ENCODE measurements around the gene FGFRL1. TPM values are rescaled to one million over a fixed set of nuclear protein-coding genes. Genes with fewer than 3 reads are reported as not detected.
A peak's percentile ranks its signal among the peaks of the same experiment; 100 is the strongest.

The FGFRL1 gene
- total RNA-seq, result 10 to 100 TPM; 18.1 to 39.6 (median 26.4) TPM

GRCh38 chr4:1011022-1011665 lies at the start of gene FGFRL1:
FGFRL1 (plus strand) TSS chr4:1011626; CDS start chr4:1012486, 860 bp downstream.
- Histone ChIP-seq H3K9me3 (peaks cover 0 to 5% (median 0%) of the 10 kb centered on the region in 4 donors), H3K4me1 (peaks cover 0 to 64% (median 44%) of the 10 kb centered on the region in 4 donors), H3K4me3 (peak within 1 kb of the TSS; percentile 47 to 74 (median 55)), H3K27ac (peak within 1 kb of the TSS; percentile 50 to 88 (median 82)), H3K27me3 (peaks cover 0 to 30% of the 10 kb centered on the region in 2 donors), H3K36me3 (no peaks in the 10 kb centered on the region)
- DNase-seq (ENCODE audit: low spot score in 2 of 2), result peak; percentile 83 to 86
- TF ChIP-seq POLR2A (IDR thresholded peaks at IDR 0.05) (no peak), CTCF (IDR thresholded peaks at IDR 0.05) (no peak), EP300 (IDR thresholded peaks at IDR 0.05) (no peak)
- 0 to 3% methylated on average over 15 to 56 of the region's 89 CpGs for WGBS, 2 donors

- Histone ChIP-seq H3K36me3 (peaks cover 0 to 100% (median 0%) of the 10 kb centered on the region in 3 donors), H3K4me1 (no peaks in the 10 kb centered on the region), H3K27me3 (no peaks in the 10 kb centered on the region), H3K27ac (peak overlapping the region in 1 of 4 donors; percentile 63), H3K9me3 (no peaks in the 10 kb centered on the region), H3K4me3 (no peak overlapping the region)
- TF ChIP-seq POLR2A (IDR thresholded peaks at IDR 0.05) (no peak), EP300 (IDR thresholded peaks at IDR 0.05) (no peak), CTCF (IDR thresholded peaks at IDR 0.05) (no peak)
- 90 to 93% methylated on average over 44 to 54 of the region's 54 CpGs for WGBS, 2 donors
- no peak for DNase-seq (ENCODE audit: low spot score in 2 of 2)
These were observed 48.9 kb upstream of the FGFRL1 start for GRCh38 chr4:962231-963208.

- 92 to 93% methylated on average over 36 to 39 of the region's 39 CpGs for WGBS, 2 donors
- H3K4me3 ChIP-seq, result no peak overlapping the region
- H3K9me3 ChIP-seq, result no peaks in the 10 kb centered on the region
- H3K27me3 ChIP-seq, result no peaks in the 10 kb centered on the region
- peaks cover 0 to 92% (median 0%) of the 10 kb centered on the region in 3 donors for H3K36me3 ChIP-seq
- DNase-seq (ENCODE audit: low spot score in 2 of 2), result no peak
- peaks cover 0 to 3% (median 0%) of the 10 kb centered on the region in 4 donors for H3K4me1 ChIP-seq
- no peak for TF ChIP-seq CTCF (IDR thresholded peaks at IDR 0.05)
- H3K27ac ChIP-seq, result peak overlapping the region in 1 of 4 donors; percentile 63
These were observed 47.9 kb upstream of the FGFRL1 start for GRCh38 chr4:963276-964225.

GRCh38 chr4:964346-965025 lies 46.9 kb upstream of the FGFRL1 start:
- Histone ChIP-seq H3K27ac (no peak overlapping the region), H3K27me3 (no peaks in the 10 kb centered on the region), H3K9me3 (no peaks in the 10 kb centered on the region), H3K4me1 (peaks cover 0 to 3% (median 0%) of the 10 kb centered on the region in 4 donors), H3K4me3 (no peak overlapping the region), H3K36me3 (peaks cover 0 to 83% (median 0%) of the 10 kb centered on the region in 3 donors)
- TF ChIP-seq POLR2A (IDR thresholded peaks at IDR 0.05) (no peak), EP300 (IDR thresholded peaks at IDR 0.05) (no peak), CTCF (IDR thresholded peaks at IDR 0.05) (no peak)
- WGBS, 2 donors, result 80 to 83% methylated on average over 13 to 17 of the region's 23 CpGs
- no peak for DNase-seq (ENCODE audit: low spot score in 2 of 2)
